Epithelial cell of prostate (primary cell): ENCODE measurements around the gene PRKRIP1.
A peak's percentile ranks its signal among the peaks of the same experiment; 100 is the strongest.
"Not testable (repeated sequence)": the region's sequence is repeated elsewhere in the genome, so short reads cannot be mapped to it uniquely, and the experiment has no call there.

ENCODE experiments used
- DNase-seq: peaks from one replicate; pipeline ENCODE4 v3.0.0-alpha.2; 2011; ENCODE audit warnings: low read depth, low spot score
- H3K27ac ChIP-seq: fragments of 450-650 bp; 2 replicates; pipeline ENCODE4 v1.5.1; 2017; ENCODE audit warnings: mild to moderate bottlenecking

Gene PRKRIP1, protein sequence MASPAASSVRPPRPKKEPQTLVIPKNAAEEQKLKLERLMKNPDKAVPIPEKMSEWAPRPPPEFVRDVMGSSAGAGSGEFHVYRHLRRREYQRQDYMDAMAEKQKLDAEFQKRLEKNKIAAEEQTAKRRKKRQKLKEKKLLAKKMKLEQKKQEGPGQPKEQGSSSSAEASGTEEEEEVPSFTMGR

DNA sequence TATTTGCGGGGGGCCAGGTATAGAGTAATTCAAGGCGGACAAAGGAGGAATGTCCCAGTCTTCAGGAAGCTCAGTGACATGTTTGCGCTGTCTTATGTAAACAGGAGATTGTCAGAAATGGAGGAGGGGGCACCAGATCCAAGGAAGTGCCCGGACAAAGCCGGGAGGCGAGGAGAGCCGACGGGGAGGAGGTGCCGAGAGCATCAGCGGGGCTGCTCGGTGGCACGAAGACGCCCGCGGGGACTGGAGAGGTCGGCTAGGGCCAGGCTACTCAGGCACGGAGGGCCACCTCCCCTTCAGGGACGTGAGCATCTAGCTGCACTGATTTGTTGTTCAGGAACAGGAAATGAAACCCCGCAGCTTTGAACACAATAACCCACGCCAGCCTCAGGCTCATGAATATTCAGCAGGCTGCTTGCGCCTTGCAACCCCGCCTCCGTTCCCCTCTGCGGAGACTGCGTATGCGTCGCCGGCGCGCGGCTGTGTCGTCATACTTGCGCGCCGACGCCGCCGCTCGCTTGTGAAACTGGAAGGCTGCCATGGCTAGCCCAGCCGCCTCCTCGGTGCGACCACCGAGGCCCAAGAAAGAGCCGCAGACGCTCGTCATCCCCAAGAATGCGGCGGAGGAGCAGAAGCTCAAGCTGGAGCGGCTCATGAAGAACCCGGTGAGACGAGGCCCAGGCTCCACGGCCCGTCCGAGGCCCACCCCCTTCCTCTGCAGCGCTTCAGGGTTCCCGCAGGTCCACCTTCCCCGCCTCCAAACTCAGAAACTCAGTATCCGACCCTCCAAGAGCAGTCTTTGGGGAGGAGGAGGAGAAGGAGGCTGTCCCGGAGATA lies at the start of gene PRKRIP1:
TSS of gene PRKRIP1 (plus strand) at position 491 of the 837 bp plus-strand sequence. CDS start at position 540, 49 bp downstream.
- H3K27ac ChIP-seq: peak within 1 kb of the TSS; percentile 78
- peak; percentile 66 for DNase-seq

DNA sequence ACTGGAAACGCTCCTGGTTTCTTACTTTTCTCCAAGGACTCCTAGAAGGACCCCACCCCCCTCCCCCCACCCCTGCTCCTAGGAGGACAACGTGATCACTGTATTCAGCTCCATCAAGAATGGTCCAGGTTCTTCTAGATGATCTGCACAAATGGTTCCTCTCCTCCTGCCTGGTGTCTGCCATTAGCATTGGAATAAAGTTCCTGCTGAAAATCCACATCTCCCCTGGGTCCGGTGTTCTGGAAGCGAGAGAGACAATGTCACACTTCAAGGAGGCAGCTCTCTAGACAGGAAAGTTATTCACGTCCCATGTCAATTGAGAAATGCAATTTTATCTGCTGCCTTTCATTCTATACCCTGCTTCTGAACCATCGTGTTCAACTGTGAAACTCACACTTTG lies 49.2 kb upstream of the PRKRIP1 start:
- DNase-seq, H3K27ac ChIP-seq: not testable (repeated sequence)

DNA sequence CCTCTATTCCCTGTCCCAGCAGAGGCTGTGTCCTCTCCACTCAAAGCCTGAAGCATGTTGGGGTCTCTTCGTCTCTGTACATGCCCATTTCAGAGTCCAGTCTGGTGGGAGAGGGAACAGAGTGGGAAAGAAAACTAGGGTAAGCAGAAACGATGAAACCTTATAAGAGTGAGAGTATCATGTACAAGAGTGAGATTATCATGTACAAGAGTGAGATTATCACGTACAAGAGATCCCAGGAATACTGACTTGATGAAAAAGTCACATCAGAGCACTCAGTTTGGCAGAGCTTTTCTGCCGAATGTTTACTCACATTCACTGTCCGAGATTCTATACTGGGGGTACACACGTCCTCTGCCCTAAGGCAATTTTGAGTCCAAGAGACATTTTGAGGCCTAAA lies 39.8 kb upstream of the PRKRIP1 start, which contains the start of gene SPDYE6:
TSS of gene SPDYE6 (minus strand) at position 101 of the 400 bp plus-strand sequence. CDS start 421 bp downstream, outside the sequence.
- not testable (repeated sequence) for H3K27ac ChIP-seq, DNase-seq

DNA sequence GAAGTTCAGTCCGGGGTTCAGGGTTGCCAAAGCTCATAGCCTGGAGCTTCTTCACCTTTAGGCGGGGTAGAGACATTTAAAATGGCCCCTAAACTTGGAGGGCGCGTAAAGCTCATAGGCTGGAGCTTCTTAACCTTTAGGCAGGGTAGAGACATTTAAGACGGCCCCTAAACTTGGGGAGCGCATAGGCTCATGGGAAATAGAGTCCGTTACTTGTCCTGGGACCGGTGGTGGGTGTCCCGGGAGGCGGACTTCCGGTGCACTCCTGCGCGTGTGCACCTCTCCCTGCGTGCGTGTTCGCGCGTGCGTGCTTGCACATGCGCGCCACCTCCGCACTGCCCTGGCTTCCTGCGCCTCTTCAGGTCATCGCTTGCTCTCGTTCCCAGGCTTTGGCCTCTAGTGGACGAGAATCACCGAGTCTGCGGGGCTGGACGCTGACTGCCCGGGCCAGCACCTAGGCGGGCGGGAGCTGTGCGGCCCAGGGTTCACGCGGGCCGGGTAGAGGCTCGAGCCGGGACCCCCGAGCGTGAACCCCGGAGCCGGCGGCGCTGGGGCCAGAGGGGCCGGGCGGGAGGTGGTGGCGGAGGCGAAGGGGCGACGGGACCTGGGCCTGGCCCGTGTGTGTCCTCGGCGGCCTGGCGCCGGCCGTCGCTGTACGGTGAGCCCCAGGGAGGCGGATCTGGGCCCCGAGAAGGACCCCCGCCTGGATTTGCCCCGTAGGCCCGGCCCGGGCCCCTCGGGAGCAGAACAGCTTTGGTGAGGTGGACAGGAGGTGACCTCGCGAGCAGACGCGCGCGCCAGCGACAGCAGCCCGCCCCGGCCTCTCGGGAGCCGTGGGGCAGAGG lies 32.4 kb upstream of the PRKRIP1 start:
- peak overlapping the region; percentile 56 for H3K27ac ChIP-seq
- DNase-seq: peak; percentile 95

DNA sequence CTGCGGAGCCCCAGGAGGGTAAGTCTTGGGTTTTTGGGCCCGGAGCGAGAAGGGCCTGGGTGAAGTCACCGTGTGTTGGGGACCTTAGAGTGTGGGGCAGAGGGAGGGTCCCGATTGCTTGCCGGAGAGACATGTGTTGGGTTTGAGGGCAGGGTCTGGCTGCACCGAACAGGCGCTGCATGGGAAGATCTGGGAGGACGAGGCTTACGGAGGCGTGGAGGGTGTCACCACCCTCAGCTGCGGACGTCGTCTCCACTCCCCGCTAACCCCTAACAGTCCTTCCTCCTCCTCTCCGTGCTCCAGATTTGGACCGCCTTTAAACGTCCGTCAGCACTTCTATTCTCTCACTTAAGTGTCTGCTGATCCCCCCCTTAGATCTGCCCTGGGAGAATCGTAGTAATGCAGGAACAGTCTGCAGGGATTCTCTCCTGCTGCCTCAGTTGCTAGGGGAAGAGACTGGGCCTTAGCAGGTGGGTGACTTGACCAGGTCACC lies 31.7 kb upstream of the PRKRIP1 start:
- DNase-seq: not testable (repeated sequence)

DNA sequence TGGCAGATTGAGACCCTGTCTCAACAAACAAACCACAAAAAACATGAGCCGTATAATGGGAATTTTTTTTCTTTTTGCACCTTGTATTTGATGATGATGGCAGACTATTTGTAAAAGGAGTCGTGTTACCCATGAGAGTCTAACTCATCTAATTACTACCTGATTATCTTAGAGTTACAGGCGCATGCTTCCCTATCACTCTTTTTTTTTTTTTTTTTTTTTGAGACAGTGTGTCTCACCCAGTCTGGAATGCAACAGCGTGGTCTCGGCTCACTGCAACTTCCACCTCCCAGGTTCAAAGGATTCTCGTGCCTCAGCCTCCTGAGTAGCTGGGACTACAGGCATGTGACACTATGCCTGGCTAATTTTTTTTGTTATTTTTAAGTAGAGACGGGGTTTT lies 30.8 kb upstream of the PRKRIP1 start:
- H3K27ac ChIP-seq, DNase-seq: not testable (repeated sequence)

More for the DNA sequence above, 31.7 kb upstream of the PRKRIP1 start:
- H3K27ac ChIP-seq: peak overlapping the region; percentile 56

DNA sequence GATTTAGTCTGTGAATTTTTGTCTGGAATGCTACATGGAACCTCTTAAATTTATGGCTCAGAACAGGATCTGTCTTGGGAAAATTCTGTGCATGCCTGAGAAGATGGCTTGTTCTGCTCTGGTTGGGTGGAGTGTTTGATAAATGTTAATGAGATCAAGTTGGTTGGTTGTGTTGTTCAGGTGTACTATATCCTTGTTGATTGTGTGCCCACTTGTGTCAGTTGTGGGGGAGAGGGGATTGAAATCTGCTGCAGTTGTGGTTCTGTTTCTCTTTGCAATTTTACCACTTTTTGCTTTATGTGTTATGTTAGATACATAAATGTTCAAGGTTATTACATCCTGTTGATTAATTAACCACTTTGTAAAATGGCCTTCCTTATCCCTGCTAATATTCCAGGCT lies 26.1 kb upstream of the PRKRIP1 start:
- not testable (repeated sequence) for DNase-seq, H3K27ac ChIP-seq

DNA sequence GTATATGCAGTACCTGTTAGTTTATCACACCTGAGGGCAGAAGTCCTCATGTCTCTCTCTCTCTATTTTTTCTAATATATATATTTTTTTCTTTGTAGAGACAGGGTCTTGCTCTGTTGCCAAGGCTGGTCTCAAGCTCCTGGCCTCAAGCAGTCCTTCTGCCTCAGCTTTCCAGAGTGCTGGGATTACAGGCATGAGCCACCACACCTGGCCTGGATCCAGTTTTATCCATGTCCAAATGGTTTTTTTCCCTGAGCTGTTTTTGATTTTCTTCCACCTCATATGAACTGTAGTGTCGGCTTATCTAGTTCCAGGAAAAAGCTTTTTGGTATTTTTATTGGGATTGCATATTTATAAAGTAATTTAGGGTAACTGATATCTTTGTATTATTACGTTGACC lies 23.4 kb upstream of the PRKRIP1 start:
- DNase-seq, H3K27ac ChIP-seq: not testable (repeated sequence)

DNA sequence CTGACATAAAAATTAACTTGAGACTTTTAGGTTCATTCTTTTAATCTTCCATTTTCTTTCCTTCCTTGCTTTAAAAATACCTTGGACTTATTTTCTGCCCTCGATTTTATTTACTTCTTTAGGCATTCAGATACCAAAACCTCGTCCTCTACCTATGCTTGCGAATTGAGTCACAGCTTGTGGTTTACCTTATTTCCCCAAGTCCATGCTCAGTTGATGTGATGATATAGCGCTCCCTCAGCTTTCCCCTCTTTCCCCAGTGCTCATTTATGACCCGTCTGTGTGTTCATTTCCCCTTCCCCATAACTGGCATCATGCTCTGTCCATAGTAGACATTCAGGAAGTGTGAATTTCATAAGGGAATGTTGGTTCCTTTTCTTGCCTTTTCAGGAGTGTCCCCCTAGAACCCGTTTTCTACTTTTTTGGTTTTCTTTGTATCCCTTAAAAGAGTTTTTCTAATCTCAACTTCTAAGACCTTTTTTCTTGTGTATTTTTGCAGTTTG lies 19.1 kb upstream of the PRKRIP1 start:
- DNase-seq: no peak

DNA sequence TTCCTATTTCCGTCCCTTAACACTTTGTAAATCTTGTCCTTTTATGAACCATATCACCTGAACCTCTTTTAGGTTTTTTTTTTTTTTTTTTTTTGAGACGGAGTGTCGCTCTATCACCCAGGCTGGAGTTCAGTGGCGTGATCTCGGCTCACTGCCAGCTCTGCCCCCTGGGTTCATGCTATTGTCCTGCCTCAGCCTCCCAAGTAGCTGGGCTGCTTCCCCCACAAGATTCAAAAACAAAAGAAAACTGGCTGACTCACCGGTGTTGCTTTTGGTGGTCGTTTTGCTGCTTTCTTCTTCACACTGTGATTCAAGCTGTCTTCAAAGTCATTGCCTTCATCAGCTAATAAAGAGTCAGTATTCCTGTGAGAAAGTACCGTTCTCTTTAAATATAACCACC lies 15.3 kb upstream of the PRKRIP1 start:
- not testable (repeated sequence) for DNase-seq, H3K27ac ChIP-seq

More for the DNA sequence above, 19.1 kb upstream of the PRKRIP1 start:
- no peak overlapping the region for H3K27ac ChIP-seq

DNA sequence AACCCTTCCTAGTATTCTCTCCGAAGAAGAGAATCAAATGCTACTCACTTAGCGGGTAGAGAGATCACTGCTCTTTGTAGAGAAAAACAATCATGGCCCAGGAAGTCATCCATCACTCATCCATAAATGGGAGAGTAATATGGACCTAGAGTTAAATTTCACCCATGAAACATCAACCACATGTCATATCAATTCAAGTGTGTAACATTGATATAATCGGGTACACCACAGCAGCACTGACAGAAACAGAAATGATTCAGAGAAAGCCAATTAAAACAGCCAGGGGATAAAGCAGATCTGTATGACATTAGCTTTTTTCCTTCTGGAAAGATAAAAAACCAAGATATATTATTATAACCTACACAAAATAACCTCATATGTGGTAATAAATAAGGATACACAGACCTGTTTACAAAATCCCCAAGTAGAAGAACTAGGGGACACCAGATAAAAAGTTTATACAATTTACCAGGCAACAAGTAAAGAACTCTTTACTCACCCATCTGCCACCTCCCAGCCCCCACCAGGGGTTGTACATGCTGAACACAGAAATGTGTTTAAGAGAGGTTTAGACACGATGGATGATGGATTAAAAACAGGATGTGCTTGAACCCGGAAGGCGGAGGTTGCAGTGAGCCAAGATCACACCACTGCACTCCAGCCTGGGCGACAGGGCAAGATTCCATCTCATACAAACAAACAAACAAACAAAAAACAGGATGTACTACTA lies 14.3 kb upstream of the PRKRIP1 start:
- DNase-seq: not testable (repeated sequence)

DNA sequence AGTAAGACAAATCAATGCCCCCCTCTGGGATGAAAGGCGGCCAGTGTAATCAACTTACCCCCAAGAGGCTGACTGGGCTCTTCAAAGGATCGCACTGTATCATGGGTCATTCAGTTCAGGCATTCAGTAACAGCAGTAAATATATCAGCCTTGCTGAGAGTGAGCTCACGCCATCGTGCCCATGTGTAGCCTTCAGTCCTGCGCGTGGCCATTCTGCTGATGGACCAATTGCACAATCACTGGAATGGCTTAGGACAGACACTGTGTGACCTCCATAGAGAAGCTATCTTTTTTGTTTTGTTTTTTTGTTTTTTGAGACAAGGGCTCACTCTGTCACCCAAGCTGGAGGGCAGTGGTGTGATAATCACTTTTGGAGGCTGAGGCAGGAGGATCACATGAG lies 9.1 kb upstream of the PRKRIP1 start:
- H3K27ac ChIP-seq: no peak overlapping the region
- no peak for DNase-seq

More for the DNA sequence above, 14.3 kb upstream of the PRKRIP1 start:
- H3K27ac ChIP-seq: not testable (repeated sequence)

DNA sequence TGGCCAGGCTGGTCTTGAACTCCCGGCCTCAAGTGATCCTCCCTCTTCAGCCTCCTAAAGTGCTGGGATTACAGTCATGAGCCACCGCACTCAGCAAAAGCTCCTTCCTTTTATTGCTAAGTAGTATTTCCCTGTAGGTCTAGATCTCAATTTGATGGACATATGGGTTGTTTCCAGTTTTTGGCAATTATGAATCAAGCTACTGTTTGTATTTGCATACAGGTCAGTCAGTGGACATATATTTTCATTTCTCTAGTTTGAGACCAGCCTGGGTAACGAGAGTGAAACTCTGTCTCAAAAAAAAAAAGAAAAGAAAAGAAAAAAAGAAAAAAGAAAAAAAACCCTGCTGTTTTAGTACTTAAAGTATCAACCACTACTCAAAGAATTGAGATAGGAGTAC lies 6.4 kb upstream of the PRKRIP1 start:
- DNase-seq: no peak
- H3K27ac ChIP-seq: no peak overlapping the region

DNA sequence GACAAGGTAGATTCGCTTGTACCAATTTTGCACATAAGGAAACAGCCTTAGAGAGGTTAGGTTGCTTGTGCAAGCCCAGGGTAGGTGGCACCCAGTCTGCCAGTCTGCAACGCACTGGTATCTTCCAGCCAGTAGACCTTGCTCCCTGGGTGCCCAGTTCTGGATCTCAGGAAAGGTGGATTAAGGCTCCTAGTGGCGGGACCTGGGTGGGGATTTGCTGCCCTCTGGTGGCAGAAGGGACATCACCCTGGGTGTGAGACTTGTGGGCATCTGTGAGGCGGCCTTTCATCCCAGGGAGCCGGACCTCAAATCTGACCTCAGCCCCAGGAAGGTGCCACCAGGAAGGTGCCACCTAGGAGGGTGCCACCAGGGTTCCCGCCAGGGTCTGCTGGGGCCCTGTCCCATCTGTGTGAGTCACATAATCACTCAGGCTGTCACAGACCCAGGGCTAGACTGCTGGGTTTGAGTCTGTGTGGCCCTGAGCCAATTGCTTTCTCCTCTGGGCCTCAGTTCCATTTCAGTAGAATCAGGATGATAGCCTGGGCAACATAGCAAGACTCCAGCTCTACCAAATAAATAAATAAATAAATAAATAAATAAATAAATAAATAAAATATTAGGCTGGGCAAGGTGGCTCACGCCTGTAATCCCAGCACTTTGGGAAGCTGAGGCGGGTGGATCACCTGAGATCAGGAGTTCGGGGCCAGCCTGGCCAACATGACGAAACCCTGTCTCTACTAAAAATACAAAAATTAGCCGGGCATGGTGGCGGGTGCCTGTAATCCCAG lies 5.3 kb upstream of the PRKRIP1 start:
- DNase-seq: no peak
- H3K27ac ChIP-seq: no peak overlapping the region

DNA sequence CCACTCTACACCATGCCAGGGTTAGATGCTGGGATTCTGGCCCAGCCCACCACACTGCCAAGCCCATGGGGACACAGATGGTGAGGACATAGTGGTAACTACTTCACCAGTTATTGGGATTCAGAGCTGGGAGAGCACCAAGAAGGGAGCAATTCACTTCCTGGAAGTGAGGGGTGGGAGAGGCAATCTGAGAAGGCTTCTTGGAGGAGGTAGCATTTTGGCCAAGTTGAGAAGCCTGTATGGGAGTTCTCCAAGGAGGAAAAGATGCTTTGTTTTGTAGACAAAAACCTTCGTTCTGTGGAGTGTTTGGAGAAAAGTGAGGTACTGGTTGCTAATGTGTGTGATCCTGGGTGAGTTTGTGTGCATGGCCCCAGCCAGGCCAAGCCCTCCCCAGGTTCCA lies 3.8 kb upstream of the PRKRIP1 start:
- DNase-seq: no peak
- H3K27ac ChIP-seq: no peak overlapping the region

DNA sequence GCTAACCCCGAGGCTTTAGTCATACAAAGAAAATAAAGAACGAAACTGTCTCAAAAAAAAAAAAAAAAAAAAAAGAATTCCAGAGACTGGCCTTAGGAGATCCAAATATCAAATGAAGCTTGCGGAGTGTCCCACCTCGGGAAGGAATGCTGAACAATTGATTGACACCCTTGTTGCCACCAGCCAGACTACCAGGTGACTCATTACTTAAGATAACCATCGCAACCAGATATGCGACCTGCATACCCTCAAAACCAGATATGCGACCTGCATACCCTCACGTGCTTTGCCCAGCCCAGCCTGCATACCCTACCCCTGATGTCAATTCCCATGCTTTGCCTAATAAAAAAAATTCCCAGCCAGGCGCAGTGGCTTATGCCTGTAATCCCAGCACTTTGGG lies 2.7 kb upstream of the PRKRIP1 start:
- no peak overlapping the region for H3K27ac ChIP-seq
- no peak for DNase-seq

DNA sequence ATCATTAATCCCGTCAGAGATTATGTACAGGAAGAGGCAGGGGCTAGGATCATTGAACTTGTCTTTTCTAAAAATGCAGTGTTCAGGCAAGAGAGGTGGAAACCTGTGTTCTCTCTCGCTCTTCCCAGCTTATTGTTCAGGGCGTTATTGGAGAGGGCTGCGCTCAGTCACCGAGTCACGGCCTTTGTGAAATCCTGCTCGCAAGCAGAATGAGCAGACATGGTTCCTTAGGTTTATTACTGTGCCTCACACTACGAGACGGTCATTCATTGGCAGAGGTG lies 631 bp upstream of the PRKRIP1 start:
- peak overlapping the region; percentile 78 for H3K27ac ChIP-seq
- DNase-seq: no peak

DNA sequence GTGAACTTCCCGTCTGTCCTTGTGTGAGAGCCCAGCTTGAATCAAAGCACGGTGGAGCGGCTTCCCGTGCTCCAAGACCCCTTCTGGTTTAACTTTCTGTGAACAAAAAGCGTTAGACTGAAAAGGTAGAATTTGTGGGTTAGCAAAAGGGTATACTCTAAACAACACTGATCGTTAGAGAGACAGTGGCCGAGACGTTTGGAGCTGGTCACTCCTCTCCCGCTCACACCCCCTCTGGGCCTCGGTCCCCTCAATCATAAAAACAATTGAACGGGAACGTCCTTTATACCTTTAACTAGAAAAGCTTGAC lies 502 bp downstream of the PRKRIP1 start:
- DNase-seq: no peak
- H3K27ac ChIP-seq: peak overlapping the region; percentile 78

DNA sequence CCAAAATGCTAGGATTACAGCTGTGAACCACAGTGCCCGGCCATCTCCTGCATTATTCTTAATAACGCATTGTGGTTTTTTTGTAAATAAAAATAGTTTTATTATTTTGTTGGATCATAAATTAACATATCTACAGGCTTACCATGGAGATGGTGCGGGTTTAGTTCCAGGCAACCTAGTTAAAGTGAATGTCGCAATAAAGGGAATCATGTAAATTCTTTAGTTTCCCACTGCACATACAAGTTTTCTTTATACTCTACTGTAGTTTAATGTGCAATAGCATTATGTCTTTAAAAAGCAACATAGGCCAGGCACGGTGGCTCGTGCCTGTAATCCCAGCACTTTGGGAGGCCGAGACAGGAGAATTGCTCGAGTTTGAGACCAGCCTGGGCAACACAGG lies 2.4 kb downstream of the PRKRIP1 start:
- no peak for DNase-seq
- no peak overlapping the region for H3K27ac ChIP-seq
